ENCODE data around the gene TUBA4B.
"Not testable (repeated sequence)": the region's sequence is repeated elsewhere in the genome, so short reads cannot be mapped to it uniquely, and the experiment has no call there.

The TUBA4B gene

GRCh38 chr2:219285894-219286425 lies 32.9 kb downstream of the TUBA4B start:
- 0 out of 3 replicates have a peak, but pooled peaks have one; percentile 9 for ATAC-seq
- TF ChIP-seq ZNF70 (CRISPR knock-in tag; IDR thresholded peaks at IDR 0.05): no peak
- no peak for TF ChIP-seq CREB5 (CRISPR knock-in tag; IDR thresholded peaks at IDR 0.05; ENCODE audit: low read depth)
- TF ChIP-seq ZFP30 (CRISPR knock-in tag; IDR thresholded peaks at IDR 0.05): no peak
- TF ChIP-seq CSDC2 (CRISPR knock-in tag; IDR thresholded peaks at IDR 0.05): no peak
- TF ChIP-seq TCF4 (CRISPR knock-in tag; IDR thresholded peaks at IDR 0.05; ENCODE audit: borderline replicate concordance): no peak
- TF ChIP-seq, protein P1, sequence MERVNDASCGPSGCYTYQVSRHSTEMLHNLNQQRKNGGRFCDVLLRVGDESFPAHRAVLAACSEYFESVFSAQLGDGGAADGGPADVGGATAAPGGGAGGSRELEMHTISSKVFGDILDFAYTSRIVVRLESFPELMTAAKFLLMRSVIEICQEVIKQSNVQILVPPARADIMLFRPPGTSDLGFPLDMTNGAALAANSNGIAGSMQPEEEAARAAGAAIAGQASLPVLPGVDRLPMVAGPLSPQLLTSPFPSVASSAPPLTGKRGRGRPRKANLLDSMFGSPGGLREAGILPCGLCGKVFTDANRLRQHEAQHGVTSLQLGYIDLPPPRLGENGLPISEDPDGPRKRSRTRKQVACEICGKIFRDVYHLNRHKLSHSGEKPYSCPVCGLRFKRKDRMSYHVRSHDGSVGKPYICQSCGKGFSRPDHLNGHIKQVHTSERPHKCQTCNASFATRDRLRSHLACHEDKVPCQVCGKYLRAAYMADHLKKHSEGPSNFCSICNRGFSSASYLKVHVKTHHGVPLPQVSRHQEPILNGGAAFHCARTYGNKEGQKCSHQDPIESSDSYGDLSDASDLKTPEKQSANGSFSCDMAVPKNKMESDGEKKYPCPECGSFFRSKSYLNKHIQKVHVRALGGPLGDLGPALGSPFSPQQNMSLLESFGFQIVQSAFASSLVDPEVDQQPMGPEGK (CRISPR knock-in tag; IDR thresholded peaks at IDR 0.05; ENCODE audit: borderline replicate concordance): no peak
- no peak for TF ChIP-seq ARNTL (CRISPR knock-in tag; IDR thresholded peaks at IDR 0.05; ENCODE audit: borderline replicate concordance, low read depth)
- no peak for TF ChIP-seq ESRRG (CRISPR knock-in tag; IDR thresholded peaks at IDR 0.05)
- no peak for TF ChIP-seq ZNF8 (CRISPR knock-in tag; IDR thresholded peaks at IDR 0.05)
- TF ChIP-seq ZC3H10 (CRISPR knock-in tag; IDR thresholded peaks at IDR 0.05): no peak
- no peak for TF ChIP-seq CSRNP3 (CRISPR knock-in tag; IDR thresholded peaks at IDR 0.05)

DNA sequence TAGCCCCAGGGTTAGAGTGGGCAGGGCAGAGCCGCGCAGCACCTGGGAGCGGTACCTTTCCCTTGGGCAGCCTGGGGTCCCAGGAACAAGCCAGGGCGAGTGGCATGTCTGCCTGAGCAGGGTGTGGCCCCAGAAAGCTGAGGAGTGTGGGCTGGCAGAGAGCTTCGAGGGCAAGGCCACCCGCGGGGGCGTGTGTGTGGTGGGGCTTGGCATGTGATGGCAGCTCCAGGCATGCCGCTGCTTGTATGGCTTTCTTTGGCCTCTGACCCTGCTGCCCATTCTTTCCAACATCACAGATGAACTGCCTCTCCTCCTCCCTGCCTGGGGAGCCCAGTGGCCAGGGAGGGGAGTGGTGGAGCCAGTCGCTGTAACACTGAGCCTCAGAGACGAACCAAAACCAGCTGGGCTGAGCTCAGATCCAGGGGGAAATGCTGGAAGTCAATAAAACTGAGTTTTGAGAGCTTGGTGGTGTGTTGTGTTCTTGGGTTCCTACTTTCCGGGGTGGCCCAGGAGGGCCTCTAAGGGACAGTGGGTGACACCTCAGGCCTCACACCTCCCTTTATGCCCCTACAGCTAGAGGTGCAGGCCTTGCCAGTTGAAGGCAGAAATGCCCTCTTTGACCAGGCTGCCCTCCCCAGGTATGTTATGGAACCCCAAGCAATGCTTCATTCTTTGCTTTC lies 33.5 kb downstream of the TUBA4B start:
- TF ChIP-seq ZC3H10 (CRISPR knock-in tag; IDR thresholded peaks at IDR 0.05) (no peak), ZNF70 (CRISPR knock-in tag; IDR thresholded peaks at IDR 0.05) (no peak), SNAI2 (CRISPR knock-in tag; IDR thresholded peaks at IDR 0.05) (no peak)
- no peak for ATAC-seq

DNA sequence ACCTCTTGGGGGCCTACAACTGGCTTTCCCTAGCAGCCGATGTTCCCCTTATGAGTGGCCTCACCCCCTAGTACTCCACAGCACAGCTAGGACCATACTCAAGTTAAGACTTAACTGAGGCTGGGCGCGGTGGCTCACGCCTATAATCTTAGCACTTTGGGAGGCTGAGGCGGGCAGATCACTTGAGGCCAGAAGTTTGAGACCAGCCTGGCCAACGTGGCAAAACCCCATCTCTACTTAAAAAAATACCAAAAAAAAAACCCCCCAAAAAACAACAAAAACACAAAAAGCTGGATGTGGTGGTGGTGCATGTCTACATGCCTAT lies 34.0 kb downstream of the TUBA4B start:
- ATAC-seq: not testable (repeated sequence)

GRCh38 chr2:219287580-219288265 lies 34.7 kb downstream of the TUBA4B start:
- no peak for ATAC-seq
- no peak for TF ChIP-seq ISL1 (CRISPR knock-in tag; IDR thresholded peaks at IDR 0.05)
- no peak for TF ChIP-seq TSHZ2 (CRISPR knock-in tag; IDR thresholded peaks at IDR 0.05)
- no peak for TF ChIP-seq TCF4 (CRISPR knock-in tag; IDR thresholded peaks at IDR 0.05; ENCODE audit: borderline replicate concordance)
- no peak for TF ChIP-seq RARB (CRISPR knock-in tag; IDR thresholded peaks at IDR 0.05)
- TF ChIP-seq SNAI2 (CRISPR knock-in tag; IDR thresholded peaks at IDR 0.05): no peak
- TF ChIP-seq CSRNP3 (CRISPR knock-in tag; IDR thresholded peaks at IDR 0.05): no peak
- TF ChIP-seq PPARA (CRISPR knock-in tag; IDR thresholded peaks at IDR 0.05; ENCODE audit: borderline replicate concordance): no peak
- TF ChIP-seq ZNF8 (CRISPR knock-in tag; IDR thresholded peaks at IDR 0.05): no peak
- no peak for TF ChIP-seq CSDC2 (CRISPR knock-in tag; IDR thresholded peaks at IDR 0.05)
- TF ChIP-seq ZFP3 (CRISPR knock-in tag; IDR thresholded peaks at IDR 0.05): no peak
- TF ChIP-seq OSR1 (CRISPR knock-in tag; IDR thresholded peaks at IDR 0.05): no peak
- TF ChIP-seq ZC3H10 (CRISPR knock-in tag; IDR thresholded peaks at IDR 0.05): no peak
- TF ChIP-seq GLIS3 (CRISPR knock-in tag; IDR thresholded peaks at IDR 0.05): no peak
- TF ChIP-seq ZFP30 (CRISPR knock-in tag; IDR thresholded peaks at IDR 0.05): no peak
- TF ChIP-seq ZNF70 (CRISPR knock-in tag; IDR thresholded peaks at IDR 0.05): no peak
- TF ChIP-seq BACH2 (CRISPR knock-in tag; IDR thresholded peaks at IDR 0.05; ENCODE audit: borderline replicate concordance): no peak
